HEK293 (cell line): ENCODE results near the gene SERGEF.

Source experiments
- CTCF ChIA-PET: fragments of 350-600 bp; formaldehyde crosslinking; extraction: SDS; loops from one replicate; lab custom pipeline; 2021; ENCODE audit warnings: antibody characterized with exemption; lab: Yijun Ruan, JAX
- POLR2A ChIA-PET: fragments of 300-600 bp; formaldehyde crosslinking; extraction: SDS; loops from one replicate; lab custom pipeline; 2020; ENCODE audit warnings: antibody characterized with exemption, inconsistent platforms; lab: Yijun Ruan, JAX
- H3K27ac ChIP-seq: fragments of 200-500 bp; sonication (Bioruptor generic); 2 replicates; pipeline ENCODE4 v1.5.1; 2014; ENCODE audit warnings: low read depth, low read length, control low read depth, inconsistent platforms; ENCODE audit errors: extremely low read depth
- H3K36me3 ChIP-seq, 2 experiments: fragments of 200-500 bp in 1 of 2; sonication (Bioruptor generic) in 1 of 2; 1 replicate in 1 of 2; 2 replicates in 1 of 2; pipeline ENCODE4 v1.5.1; 2014 to 2017; ENCODE audit warnings: inconsistent platforms in 2 of 2, low read length in 2 of 2; ENCODE audit not compliant: control insufficient read depth in 2 of 2, insufficient read depth in 1 of 2
- H3K4me1 ChIP-seq: fragments of 200-500 bp; sonication (Bioruptor generic); 2 replicates; pipeline ENCODE4 v1.5.1; 2014; ENCODE audit warnings: mild to moderate bottlenecking, low read length, inconsistent platforms; ENCODE audit not compliant: control insufficient read depth, insufficient read depth
- H3K4me3 ChIP-seq: 2 replicates; pipeline ENCODE4 v1.5.1; 2011; ENCODE audit warnings: low read depth, mild to moderate bottlenecking, control low read depth, low read length, moderate library complexity
- H3K9me3 ChIP-seq: fragments of 200-500 bp; sonication (Bioruptor generic); 2 replicates; pipeline ENCODE4 v1.5.1; 2014; ENCODE audit warnings: low read depth, low read length, inconsistent platforms; ENCODE audit not compliant: control insufficient read depth, insufficient read depth
- BCL11B ChIP-seq: fragments of 450-650 bp; formaldehyde crosslinking; IDR thresholded peaks from 2 replicates; pipeline ENCODE4 v1.5.1; 2016; ENCODE audit warnings: low read depth, missing biosample characterization, missing genetic modification characterization
- GLI4 ChIP-seq: fragments of 450-650 bp; formaldehyde crosslinking; IDR thresholded peaks from 2 replicates; pipeline ENCODE4 v1.5.1; 2016; ENCODE audit warnings: missing biosample characterization, missing genetic modification characterization
- HIC1 ChIP-seq: fragments of 450-650 bp; formaldehyde crosslinking; IDR thresholded peaks from 2 replicates; pipeline ENCODE4 v1.5.1; 2016; ENCODE audit warnings: missing biosample characterization, missing genetic modification characterization
- HOXC10 ChIP-seq: sonication (generic); formaldehyde crosslinking; IDR thresholded peaks from 2 replicates; pipeline ENCODE4 v1.8.1; 2023; ENCODE audit warnings: mild to moderate bottlenecking, missing genetic modification reagents
- KLF1 ChIP-seq: fragments of 450-650 bp; formaldehyde crosslinking; IDR thresholded peaks from 2 replicates; pipeline ENCODE4 v1.5.1; 2016; ENCODE audit warnings: missing biosample characterization, missing genetic modification characterization
- KLF16 ChIP-seq: fragments of 450-650 bp; formaldehyde crosslinking; IDR thresholded peaks from 2 replicates; pipeline ENCODE4 v1.5.1; 2017; ENCODE audit warnings: missing biosample characterization, missing genetic modification characterization
- OSR2 ChIP-seq: fragments of 450-650 bp; formaldehyde crosslinking; IDR thresholded peaks from 2 replicates; pipeline ENCODE4 v1.5.1; 2016; ENCODE audit warnings: missing biosample characterization, missing genetic modification characterization
- PATZ1 ChIP-seq: fragments of 450-650 bp; formaldehyde crosslinking; IDR thresholded peaks from 2 replicates; pipeline ENCODE4 v1.5.1; 2016; ENCODE audit warnings: missing biosample characterization, missing genetic modification characterization
- PBX3 ChIP-seq: sonication (generic); formaldehyde crosslinking; IDR thresholded peaks from 2 replicates; pipeline ENCODE4 v1.8.1; 2022; ENCODE audit warnings: mild to moderate bottlenecking, moderate library complexity, missing genetic modification reagents
- PRDM6 ChIP-seq: fragments of 450-650 bp; formaldehyde crosslinking; IDR thresholded peaks from 2 replicates; pipeline ENCODE4 v1.5.1; 2017; ENCODE audit warnings: missing biosample characterization, missing genetic modification characterization
- RBAK ChIP-seq: fragments of 450-650 bp; formaldehyde crosslinking; IDR thresholded peaks from 2 replicates; pipeline ENCODE4 v1.5.1; 2016; ENCODE audit warnings: missing biosample characterization, missing genetic modification characterization
- SCRT1 ChIP-seq: fragments of 450-650 bp; formaldehyde crosslinking; IDR thresholded peaks from 2 replicates; pipeline ENCODE4 v1.5.1; 2016; ENCODE audit warnings: missing biosample characterization, missing genetic modification characterization, borderline replicate concordance
- SP7 ChIP-seq: fragments of 450-650 bp; formaldehyde crosslinking; IDR thresholded peaks from 2 replicates; pipeline ENCODE4 v1.5.1; 2016; ENCODE audit warnings: missing biosample characterization, missing genetic modification characterization
- ZBTB11 ChIP-seq: fragments of 450-650 bp; formaldehyde crosslinking; conservative IDR thresholded peaks from 2 replicates; pipeline ENCODE4 v1.5.1; 2016; ENCODE audit warnings: low read depth, missing biosample characterization, missing genetic modification characterization
- ZBTB17 ChIP-seq: fragments of 450-650 bp; formaldehyde crosslinking; IDR thresholded peaks from 2 replicates; pipeline ENCODE4 v1.5.1; 2016; ENCODE audit warnings: missing biosample characterization, missing genetic modification characterization
- ZFP69B ChIP-seq: fragments of 450-650 bp; formaldehyde crosslinking; IDR thresholded peaks from 2 replicates; pipeline ENCODE4 v1.5.1; 2016; ENCODE audit warnings: missing biosample characterization, missing genetic modification characterization
- ZNF112 ChIP-seq: fragments of 450-650 bp; formaldehyde crosslinking; IDR thresholded peaks from 2 replicates; pipeline ENCODE4 v1.5.0; 2017; ENCODE audit warnings: missing biosample characterization, missing genetic modification characterization
- ZNF133 ChIP-seq: fragments of 450-650 bp; formaldehyde crosslinking; IDR thresholded peaks from 2 replicates; pipeline ENCODE4 v1.5.1; 2016; ENCODE audit warnings: missing biosample characterization, missing genetic modification characterization
- ZNF184 ChIP-seq: fragments of 450-650 bp; IDR thresholded peaks from 2 replicates; pipeline ENCODE4 v1.5.1; 2018; ENCODE audit warnings: missing biosample characterization, mild to moderate bottlenecking, missing genetic modification characterization
- ZNF292 ChIP-seq: fragments of 450-650 bp; formaldehyde crosslinking; IDR thresholded peaks from 2 replicates; pipeline ENCODE4 v1.5.1; 2016; ENCODE audit warnings: low read depth, missing biosample characterization, missing genetic modification characterization, borderline replicate concordance
- ZNF473 ChIP-seq: fragments of 450-650 bp; formaldehyde crosslinking; IDR thresholded peaks from 2 replicates; pipeline ENCODE4 v1.5.1; 2017; ENCODE audit warnings: missing biosample characterization, missing genetic modification characterization
- ZNF596 ChIP-seq: fragments of 450-650 bp; IDR thresholded peaks from 2 replicates; pipeline ENCODE4 v1.5.0; 2018; ENCODE audit warnings: missing biosample characterization, mild to moderate bottlenecking, missing genetic modification characterization, moderate library complexity
- ZNF654 ChIP-seq: fragments of 450-650 bp; formaldehyde crosslinking; IDR thresholded peaks from 2 replicates; pipeline ENCODE4 v1.5.1; 2016; ENCODE audit warnings: low read depth, missing biosample characterization, missing genetic modification characterization
- ZNF660 ChIP-seq: fragments of 450-650 bp; IDR thresholded peaks from 2 replicates; pipeline ENCODE4 v1.5.1; 2018; ENCODE audit warnings: missing biosample characterization, mild to moderate bottlenecking, missing genetic modification characterization
- ZNF692 ChIP-seq: fragments of 450-650 bp; formaldehyde crosslinking; IDR thresholded peaks from 2 replicates; pipeline ENCODE4 v1.5.1; 2016; ENCODE audit warnings: missing biosample characterization, missing genetic modification characterization
- ZNF701 ChIP-seq: fragments of 450-650 bp; formaldehyde crosslinking; IDR thresholded peaks from 2 replicates; pipeline ENCODE4 v1.5.1; 2016; ENCODE audit warnings: missing biosample characterization, missing genetic modification characterization

SERGEF gene

GRCh38 chr11:17878743-17879142 lies 134.1 kb downstream of the SERGEF start:
- CTCF ChIA-PET, result interaction anchor here (0.7 to 1.8 kb wide), 3 partner anchors 10 to 225 kb away, joined by 4 to 6 read pairs (median 4); no protein-coding TSS in a partner anchor

GRCh38 chr11:17877886-17878285 lies 135.0 kb downstream of the SERGEF start:
- H3K36me3 ChIP-seq, result peaks cover 0 to 14% of the 10 kb centered on the region in 2 experiments; a peak in 1 of 3 replicates
- no peak overlapping the region for H3K27ac ChIP-seq
- TF ChIP-seq ZNF692 (tag by site-specific recombination), result no peak
- TF ChIP-seq PBX3 (CRISPR knock-in tag), result no peak
- TF ChIP-seq PATZ1 (tag by site-specific recombination), result no peak
- TF ChIP-seq ZNF660 (tag by site-specific recombination), result no peak
- TF ChIP-seq KLF1 (tag by site-specific recombination), result no peak
- TF ChIP-seq HIC1, result no peak
- TF ChIP-seq ZNF596 (tag by site-specific recombination), result no peak
- no peak for TF ChIP-seq ZNF701 (tag by site-specific recombination)
- TF ChIP-seq ZNF292 (tag by site-specific recombination), result no peak
- no peaks in the 10 kb centered on the region for H3K9me3 ChIP-seq
- ChIA-PET CTCF (interaction anchor here (0.7 to 1.8 kb wide), 5 partner anchors 11 to 225 kb away, joined by 3 to 9 read pairs (median 4); no protein-coding TSS in a partner anchor), POLR2A (no interaction called here)
- H3K4me1 ChIP-seq, result no peaks in the 10 kb centered on the region
- H3K4me3 ChIP-seq, result no peak overlapping the region

More at GRCh38 chr11:17878743-17879142, 134.1 kb downstream of the SERGEF start:
- Histone ChIP-seq H3K36me3 (peaks cover 0 to 10% of the 10 kb centered on the region in 2 experiments; a peak in 1 of 3 replicates), H3K4me3 (no peak overlapping the region), H3K9me3 (no peaks in the 10 kb centered on the region), H3K4me1 (no peaks in the 10 kb centered on the region), H3K27ac (no peak overlapping the region)
- no peak for TF ChIP-seq SP7 (tag by site-specific recombination)
- TF ChIP-seq PRDM6 (tag by site-specific recombination), result no peak
- TF ChIP-seq OSR2, result no peak
- TF ChIP-seq ZBTB11 (tag by site-specific recombination), result no peak
- TF ChIP-seq ZNF654, result no peak
- no peak for TF ChIP-seq HOXC10 (CRISPR knock-in tag)
- TF ChIP-seq ZNF473 (tag by site-specific recombination), result no peak
- no peak for TF ChIP-seq BCL11B
- TF ChIP-seq ZNF112 (tag by site-specific recombination), result no peak
- TF ChIP-seq GLI4 (tag by site-specific recombination), result no peak
- TF ChIP-seq ZNF184, result no peak
- TF ChIP-seq ZFP69B (tag by site-specific recombination), result no peak
- TF ChIP-seq ZBTB17 (tag by site-specific recombination), result no peak
- no peak for TF ChIP-seq SCRT1 (tag by site-specific recombination)
- no peak for TF ChIP-seq ZNF133 (tag by site-specific recombination)
- TF ChIP-seq KLF16, result no peak
- TF ChIP-seq RBAK, result no peak
- POLR2A ChIA-PET, result no interaction called here
